Neural cell (in vitro differentiated cells): Measurements from ENCODE around the gene UGT2B7. TPM values are rescaled to one million over a fixed set of nuclear protein-coding genes. Genes with fewer than 3 reads are reported as not detected.

Source experiments
- H2AFZ ChIP-seq: fragments of 200-600, 300-800 bp; sonication (generic), shearing (Covaris generic); 2 replicates; pipeline ENCODE4 v1.6.0; 2014; ENCODE audit warnings: low read depth, mild to moderate bottlenecking, antibody characterized with exemption, low read length, moderate library complexity
- H3F3A ChIP-seq: fragments of 200-600 bp; shearing (Covaris generic); 2 replicates; pipeline ENCODE4 v1.6.1; 2016; ENCODE audit warnings: mild to moderate bottlenecking, moderate library complexity, mixed read lengths, antibody characterized with exemption, low read length; ENCODE audit not compliant: insufficient read depth, poor library complexity, severe bottlenecking
- H3K27ac ChIP-seq: fragments of 200-600, 300-800 bp; sonication (generic), shearing (Covaris generic); 2 replicates; pipeline ENCODE4 v1.5.1; 2014; ENCODE audit warnings: mild to moderate bottlenecking, low read length, moderate library complexity
- H3K27me3 ChIP-seq: fragments of 300-800, 200-600 bp; sonication (generic), shearing (Covaris generic); 2 replicates; pipeline ENCODE4 v1.6.0; 2014; ENCODE audit warnings: mild to moderate bottlenecking, low read depth, low read length, moderate library complexity; ENCODE audit not compliant: insufficient read depth
- H3K36me3 ChIP-seq: fragments of 300-800, 200-600 bp; sonication (generic), shearing (Covaris generic); 2 replicates; pipeline ENCODE4 v1.5.1; 2014; ENCODE audit warnings: mild to moderate bottlenecking, antibody characterized with exemption, low read length, moderate library complexity; ENCODE audit not compliant: insufficient read depth
- H3K4me2 ChIP-seq: fragments of 300-800, 200-600 bp; sonication (generic), shearing (Covaris generic); 2 replicates; pipeline ENCODE4 v1.6.0; 2014; ENCODE audit warnings: mild to moderate bottlenecking, low read length
- H3K4me3 ChIP-seq: fragments of 300-800, 200-600 bp; sonication (generic), shearing (Covaris generic); 2 replicates; pipeline ENCODE4 v1.5.1; 2014; ENCODE audit warnings: mild to moderate bottlenecking, low read length, moderate library complexity
- H3K79me2 ChIP-seq: fragments of 200-600 bp; shearing (Covaris generic); replicated peaks from 2 replicates; pipeline ENCODE4 v1.6.0; 2014; ENCODE audit warnings: mild to moderate bottlenecking, low read length, moderate library complexity; ENCODE audit not compliant: insufficient read depth
- H3K9ac ChIP-seq: fragments of 300-800, 200-600 bp; sonication (generic), shearing (Covaris generic); 2 replicates; pipeline ENCODE4 v1.6.1; 2016; ENCODE audit warnings: mild to moderate bottlenecking, low read length, mixed read lengths
- H3K9me2 ChIP-seq: fragments of 200-600 bp; shearing (Covaris generic); 2 replicates; pipeline ENCODE4 v1.6.1; 2016; ENCODE audit warnings: mild to moderate bottlenecking, low read length, mixed read lengths; ENCODE audit not compliant: insufficient read depth
- H3K9me3 ChIP-seq: fragments of 200-600, 300-800 bp; sonication (generic), shearing (Covaris generic); 2 replicates; pipeline ENCODE4 v1.6.1; 2016; ENCODE audit warnings: mild to moderate bottlenecking, mixed run types, low read length, moderate library complexity, mixed read lengths
- H4K20me1 ChIP-seq: fragments of 200-600 bp; shearing (Covaris generic); 2 replicates; pipeline ENCODE4 v1.6.1; 2016; ENCODE audit warnings: mild to moderate bottlenecking, mixed run types; ENCODE audit not compliant: insufficient read depth
- CTCF ChIP-seq: fragments of 450-650 bp; IDR thresholded peaks from 2 replicates; pipeline ENCODE4 v1.5.1; 2014; ENCODE audit warnings: antibody characterized with exemption, mild to moderate bottlenecking, moderate library complexity; ENCODE audit not compliant: poor library complexity, severe bottlenecking
- EP300 ChIP-seq: fragments of 450-650 bp; conservative IDR thresholded peaks from 2 replicates; pipeline ENCODE4 v1.6.1; 2014; ENCODE audit warnings: antibody characterized with exemption, mild to moderate bottlenecking, moderate library complexity; ENCODE audit not compliant: poor library complexity, severe bottlenecking
- EZH2 ChIP-seq: fragments of 200-600, 300-800 bp; shearing (Covaris generic), sonication (generic); IDR thresholded peaks from 2 replicates; pipeline ENCODE4 v1.6.1; 2014; ENCODE audit warnings: antibody characterized with exemption, low read length, borderline replicate concordance, mild to moderate bottlenecking; ENCODE audit not compliant: insufficient read depth, poor library complexity, severe bottlenecking
- MXI1 ChIP-seq: fragments of 450-650 bp; conservative IDR thresholded peaks from 2 replicates; pipeline ENCODE4 v1.6.1; 2014; ENCODE audit warnings: antibody characterized with exemption, mild to moderate bottlenecking; ENCODE audit not compliant: poor library complexity, severe bottlenecking
- POLR2AphosphoS5 ChIP-seq: IDR thresholded peaks from 2 replicates; pipeline ENCODE4 v1.6.1; 2012
- RAD21 ChIP-seq: fragments of 450-650 bp; conservative IDR thresholded peaks from 2 replicates; pipeline ENCODE4 v1.6.1; 2014; ENCODE audit warnings: antibody characterized with exemption, mild to moderate bottlenecking, moderate library complexity
- REST ChIP-seq: IDR thresholded peaks from 2 replicates; pipeline ENCODE4 v1.6.1; 2012; ENCODE audit warnings: borderline replicate concordance
- SMC3 ChIP-seq: fragments of 450-650 bp; conservative IDR thresholded peaks from 2 replicates; pipeline ENCODE4 v1.6.1; 2014; ENCODE audit warnings: antibody characterized with exemption, mild to moderate bottlenecking, moderate library complexity; ENCODE audit not compliant: poor library complexity
- TAF1 ChIP-seq: IDR thresholded peaks from 2 replicates; pipeline ENCODE4 v1.6.1; 2012; ENCODE audit warnings: low read depth
- polyA plus RNA-seq: library from polyadenylated mRNA; depleted of rRNA; stranded (reverse); fragments of >200 nt; gene quantifications from 2 replicates; pipeline ENCODE4 v1.2.3, GENCODE V29; 2014

Gene UGT2B7
- polyA plus RNA-seq, 1 donor from 2014 or later, result not detected

GRCh38 chr4:69115851-69116213 lies 19.6 kb downstream of the UGT2B7 start:
- Histone ChIP-seq H3K4me2 (no peak overlapping the region), H3F3A (no peaks in the 10 kb centered on the region), H3K79me2 (no peaks in the 10 kb centered on the region), H2AFZ (no peak overlapping the region), H3K27me3 (no peaks in the 10 kb centered on the region), H3K9me3 (no peaks in the 10 kb centered on the region), H3K4me3 (no peak overlapping the region), H3K9ac (no peak overlapping the region), H4K20me1 (no peaks in the 10 kb centered on the region), H3K36me3 (no peaks in the 10 kb centered on the region), H3K27ac (no peak overlapping the region), H3K9me2 (no peaks in the 10 kb centered on the region)
- TF ChIP-seq CTCF (no peak), MXI1 (no peak), POLR2AphosphoS5 (no peak), REST (no peak), EZH2 (no peak), SMC3 (no peak), EP300 (no peak), RAD21 (no peak), TAF1 (no peak)

- no peaks in the 10 kb centered on the region for H3K9me2 ChIP-seq
- H3K9me3 ChIP-seq, result no peaks in the 10 kb centered on the region
- no peak overlapping the region for H3K9ac ChIP-seq
- H4K20me1 ChIP-seq, result no peaks in the 10 kb centered on the region
- H3K27me3 ChIP-seq, result no peaks in the 10 kb centered on the region
- no peaks in the 10 kb centered on the region for H3K79me2 ChIP-seq
- H3K27ac ChIP-seq, result no peak overlapping the region
- H3K4me3 ChIP-seq, result no peak overlapping the region
- TF ChIP-seq RAD21 (no peak), REST (no peak), CTCF (no peak), POLR2AphosphoS5 (no peak), EZH2 (no peak), SMC3 (no peak), MXI1 (no peak), TAF1 (no peak), EP300 (no peak)
- no peak overlapping the region for H2AFZ ChIP-seq
- H3K36me3 ChIP-seq, result no peaks in the 10 kb centered on the region
- no peak overlapping the region for H3K4me2 ChIP-seq
- no peaks in the 10 kb centered on the region for H3F3A ChIP-seq
Measured at GRCh38 chr4:69116645-69117321, 20.5 kb downstream of the UGT2B7 start.
